ENCODE data around the gene IGF1R. TPM values are rescaled to one million over a fixed set of nuclear protein-coding genes. Genes with fewer than 3 reads are reported as not detected.

Gene IGF1R
- total RNA-seq, 4 donors from 2014 or later, result 87.8 to 173 (median 107) TPM

GRCh38 chr15:98781838-98782237, 133.5 kb downstream of the IGF1R start:
- Histone ChIP-seq H3K27me3 (no peaks in the 10 kb centered on the region), H3K4me3 (no peak overlapping the region), H3K36me3 (no peaks in the 10 kb centered on the region), H3K9me3 (no peaks in the 10 kb centered on the region), H3K4me1 (peaks cover 25% of the 10 kb centered on the region), H3K27ac (no peak overlapping the region)
- 91% methylated on average over 1 of the region's 1 CpG for WGBS
- DNase-seq (ENCODE audit: low spot score in 2 of 2), result no peak
- TF ChIP-seq, protein P1, sequence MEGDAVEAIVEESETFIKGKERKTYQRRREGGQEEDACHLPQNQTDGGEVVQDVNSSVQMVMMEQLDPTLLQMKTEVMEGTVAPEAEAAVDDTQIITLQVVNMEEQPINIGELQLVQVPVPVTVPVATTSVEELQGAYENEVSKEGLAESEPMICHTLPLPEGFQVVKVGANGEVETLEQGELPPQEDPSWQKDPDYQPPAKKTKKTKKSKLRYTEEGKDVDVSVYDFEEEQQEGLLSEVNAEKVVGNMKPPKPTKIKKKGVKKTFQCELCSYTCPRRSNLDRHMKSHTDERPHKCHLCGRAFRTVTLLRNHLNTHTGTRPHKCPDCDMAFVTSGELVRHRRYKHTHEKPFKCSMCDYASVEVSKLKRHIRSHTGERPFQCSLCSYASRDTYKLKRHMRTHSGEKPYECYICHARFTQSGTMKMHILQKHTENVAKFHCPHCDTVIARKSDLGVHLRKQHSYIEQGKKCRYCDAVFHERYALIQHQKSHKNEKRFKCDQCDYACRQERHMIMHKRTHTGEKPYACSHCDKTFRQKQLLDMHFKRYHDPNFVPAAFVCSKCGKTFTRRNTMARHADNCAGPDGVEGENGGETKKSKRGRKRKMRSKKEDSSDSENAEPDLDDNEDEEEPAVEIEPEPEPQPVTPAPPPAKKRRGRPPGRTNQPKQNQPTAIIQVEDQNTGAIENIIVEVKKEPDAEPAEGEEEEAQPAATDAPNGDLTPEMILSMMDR (IDR thresholded peaks at IDR 0.05), result no peak
- TF ChIP-seq POLR2A (IDR thresholded peaks at IDR 0.05) (no peak), POLR2AphosphoS5 (IDR thresholded peaks at IDR 0.05) (no peak), EP300 (IDR thresholded peaks at IDR 0.05) (no peak)

- TF ChIP-seq, protein P1 (IDR thresholded peaks at IDR 0.05), result no peak
- TF ChIP-seq POLR2AphosphoS5 (IDR thresholded peaks at IDR 0.05) (no peak), POLR2A (IDR thresholded peaks at IDR 0.05) (no peak), EP300 (IDR thresholded peaks at IDR 0.05) (no peak)
- Histone ChIP-seq H3K9me3 (no peaks in the 10 kb centered on the region), H3K27me3 (no peaks in the 10 kb centered on the region), H3K36me3 (no peaks in the 10 kb centered on the region), H3K4me3 (no peak overlapping the region), H3K4me1 (peaks cover 18% of the 10 kb centered on the region), H3K27ac (no peak overlapping the region)
- WGBS, result 83% methylated on average over 1 of the region's 1 CpG
- no peak for DNase-seq (ENCODE audit: low spot score in 2 of 2)
These were observed 134.5 kb downstream of the IGF1R start for GRCh38 chr15:98782801-98783200.

GRCh38 chr15:98785431-98785806, 137.1 kb downstream of the IGF1R start:
- Histone ChIP-seq H3K36me3 (no peaks in the 10 kb centered on the region), H3K4me3 (no peak overlapping the region), H3K4me1 (peaks cover 5% of the 10 kb centered on the region), H3K9me3 (no peaks in the 10 kb centered on the region), H3K27ac (no peak overlapping the region), H3K27me3 (no peaks in the 10 kb centered on the region)
- TF ChIP-seq POLR2AphosphoS5 (IDR thresholded peaks at IDR 0.05) (no peak), POLR2A (IDR thresholded peaks at IDR 0.05) (no peak), EP300 (IDR thresholded peaks at IDR 0.05) (no peak)
- TF ChIP-seq, protein P1 (IDR thresholded peaks at IDR 0.05), result no peak
- DNase-seq (ENCODE audit: low spot score in 2 of 2), result no peak
- 84% methylated on average over 3 of the region's 3 CpGs for WGBS

GRCh38 chr15:98785807-98786621, 137.7 kb downstream of the IGF1R start:
- H3K27me3 ChIP-seq, result no peaks in the 10 kb centered on the region
- WGBS, result 76% methylated on average over 9 of the region's 9 CpGs
- peaks cover 5% of the 10 kb centered on the region for H3K4me1 ChIP-seq
- H3K36me3 ChIP-seq, result no peaks in the 10 kb centered on the region
- no peak overlapping the region for H3K4me3 ChIP-seq
- H3K9me3 ChIP-seq, result no peaks in the 10 kb centered on the region
- no peak for TF ChIP-seq POLR2AphosphoS5 (IDR thresholded peaks at IDR 0.05)
- TF ChIP-seq, protein P1 (IDR thresholded peaks at IDR 0.05), result no peak
- no peak for TF ChIP-seq POLR2A (IDR thresholded peaks at IDR 0.05)
- no peak for TF ChIP-seq EP300 (IDR thresholded peaks at IDR 0.05)
- no peak for DNase-seq (ENCODE audit: low spot score in 2 of 2)
- no peak overlapping the region for H3K27ac ChIP-seq

- Histone ChIP-seq H3K9me3 (no peaks in the 10 kb centered on the region), H3K27ac (no peak overlapping the region), H3K36me3 (no peaks in the 10 kb centered on the region), H3K4me1 (peaks cover 5% of the 10 kb centered on the region), H3K27me3 (no peaks in the 10 kb centered on the region), H3K4me3 (no peak overlapping the region)
- DNase-seq (ENCODE audit: low spot score in 2 of 2), result no peak
- TF ChIP-seq EP300 (IDR thresholded peaks at IDR 0.05) (no peak), POLR2A (IDR thresholded peaks at IDR 0.05) (no peak)
- TF ChIP-seq, protein P1 (IDR thresholded peaks at IDR 0.05), result no peak
- 96% methylated on average over 9 of the region's 9 CpGs for WGBS
These were observed 138.4 kb downstream of the IGF1R start for GRCh38 chr15:98786717-98787116.

Data from suprapubic skin (tissue), 4 donors.